Activated naive CD4-positive, alpha-beta T cell treated with anti-CD3 and anti-CD28 coated beads, Interleukin-2, amount 50 U/mL, for 16 hours (primary cell): ENCODE measurements around the gene LACTB.
A peak's percentile ranks its signal among the peaks of the same experiment; 100 is the strongest.
"Not testable (repeated sequence)": the region's sequence is repeated elsewhere in the genome, so short reads cannot be mapped to it uniquely, and the experiment has no call there.

Experiments used
- DNase-seq: peaks from one replicate; pipeline ENCODE4 v3.0.0-alpha.2; 2020

The LACTB gene

DNA sequence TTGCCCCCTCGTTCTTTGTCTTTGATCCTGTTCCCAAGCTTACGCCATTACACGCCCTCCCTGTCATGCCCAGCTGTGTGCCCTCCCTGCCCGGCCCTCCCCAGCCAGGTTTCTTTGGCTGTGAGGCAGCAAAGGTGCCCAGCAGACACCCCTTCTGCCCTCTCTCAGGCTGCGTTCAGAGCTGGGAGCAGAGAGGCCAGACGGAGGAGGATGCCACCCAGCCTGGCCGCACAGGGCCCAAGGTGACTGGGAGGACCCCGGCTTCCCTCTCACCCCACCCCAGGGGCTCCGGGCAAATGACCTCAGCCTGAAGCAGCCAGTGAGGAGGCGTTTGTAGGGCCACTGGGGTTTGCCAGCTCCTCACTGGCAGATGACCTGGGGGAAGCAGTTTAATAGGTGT, 30.8 kb upstream of the LACTB start:
- DNase-seq = no peak

DNA sequence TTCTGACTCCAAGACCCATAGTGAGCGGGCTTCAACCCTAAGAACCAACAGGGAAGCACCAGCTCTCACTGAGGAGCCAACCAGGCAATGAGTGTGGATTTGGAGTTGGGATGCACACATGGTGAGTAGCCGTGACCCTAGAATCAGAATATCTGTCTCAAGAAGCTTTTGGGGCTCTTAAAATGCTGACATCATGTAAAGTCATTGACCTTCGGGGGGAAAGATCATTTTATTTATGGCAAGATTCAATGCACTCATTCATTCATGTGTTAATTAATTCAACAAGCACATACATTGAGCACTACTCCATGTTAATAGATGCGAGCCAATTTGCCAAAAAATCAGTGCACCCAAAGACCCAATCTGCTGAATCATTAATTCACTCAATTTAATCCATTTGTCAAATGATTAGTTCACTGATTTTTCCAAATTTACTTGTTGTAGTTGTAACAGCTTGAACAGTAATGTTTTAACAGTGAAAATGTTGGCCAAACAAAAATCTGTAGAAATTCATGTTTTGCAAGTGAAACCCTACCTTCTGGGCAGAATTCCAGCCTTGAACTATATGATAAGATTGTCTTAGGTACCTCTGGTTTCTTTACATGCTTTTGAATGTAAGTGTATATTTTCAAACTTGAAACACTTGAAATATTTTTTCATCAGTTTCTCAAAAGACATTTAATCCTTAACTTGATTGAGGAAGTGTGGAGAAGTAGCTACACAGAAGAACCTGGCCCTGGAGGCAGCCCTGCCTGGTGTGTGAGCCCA, 29.8 kb upstream of the LACTB start:
- no peak for DNase-seq

DNA sequence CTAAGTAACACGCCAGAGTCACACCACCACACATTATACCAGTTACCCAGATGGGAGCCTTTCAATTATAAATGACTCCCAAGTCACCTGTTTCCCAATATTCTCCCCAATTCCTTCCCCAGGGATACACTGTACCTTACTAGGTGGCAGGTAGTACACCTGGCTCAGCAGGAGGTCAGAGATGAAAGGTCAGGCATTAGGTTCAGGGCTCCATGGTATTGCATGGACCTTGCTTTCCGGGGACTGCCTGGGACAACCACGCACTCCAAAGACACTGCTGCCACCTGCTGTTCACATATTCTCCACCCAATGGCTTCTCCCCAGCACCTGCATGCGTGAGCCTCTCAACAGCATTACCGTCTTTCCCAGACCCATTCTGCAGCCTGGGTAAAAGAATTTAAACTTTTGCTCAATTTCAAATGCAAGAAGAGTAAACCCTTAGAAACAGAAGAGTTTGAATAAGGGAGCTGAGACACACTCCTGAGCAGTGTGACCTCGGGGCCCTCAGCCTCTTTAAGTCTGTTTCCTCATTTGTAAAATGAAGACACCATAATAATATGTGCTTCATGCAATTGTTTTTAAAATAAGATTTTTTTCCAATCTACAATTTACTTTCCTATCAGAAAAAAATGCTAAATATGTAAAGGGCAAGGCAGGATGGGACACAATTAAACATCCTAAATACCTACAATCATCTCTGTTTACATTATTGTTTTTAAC, 28.0 kb upstream of the LACTB start:
- peak; percentile 68 for DNase-seq

DNA sequence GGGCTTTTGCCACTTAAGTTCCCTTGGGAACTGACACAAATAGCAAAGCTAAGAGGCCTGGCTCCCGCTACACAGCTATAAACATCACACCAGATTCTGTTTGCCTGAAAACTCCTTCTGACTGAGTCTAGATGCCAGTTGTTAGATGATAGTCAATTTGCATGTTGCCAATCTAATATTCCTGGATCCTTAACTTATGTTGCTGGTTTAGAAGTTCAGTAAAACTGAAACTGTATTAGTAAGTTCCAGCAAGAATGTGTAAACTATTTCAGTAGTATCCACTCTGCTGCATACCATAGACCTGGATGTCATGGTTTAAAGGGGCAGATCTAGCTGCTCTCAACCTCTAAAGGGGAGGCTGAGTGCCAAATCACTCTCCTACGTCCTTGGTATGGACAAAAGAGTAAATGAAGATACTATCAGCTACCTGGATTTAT, 27.1 kb upstream of the LACTB start:
- no peak for DNase-seq

DNA sequence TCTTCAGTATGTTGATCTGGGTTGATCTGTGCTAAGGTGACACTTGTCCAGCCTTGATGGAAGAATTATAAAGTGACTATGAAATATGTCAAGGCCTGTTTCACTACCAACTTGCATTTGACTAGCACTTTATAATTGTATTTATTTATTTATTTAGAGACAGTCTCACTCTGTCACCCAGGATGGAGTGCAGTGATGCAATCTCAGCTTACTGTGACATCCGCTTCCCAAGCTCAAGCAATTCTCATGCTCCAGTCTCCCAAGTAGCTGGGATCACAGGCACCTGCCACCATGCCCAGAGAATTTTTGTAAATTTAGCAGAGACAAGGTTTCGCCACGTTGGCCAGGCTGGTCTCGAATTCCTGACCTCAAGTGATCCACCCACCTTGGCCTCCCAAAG, 25.5 kb upstream of the LACTB start:
- DNase-seq = no peak

DNA sequence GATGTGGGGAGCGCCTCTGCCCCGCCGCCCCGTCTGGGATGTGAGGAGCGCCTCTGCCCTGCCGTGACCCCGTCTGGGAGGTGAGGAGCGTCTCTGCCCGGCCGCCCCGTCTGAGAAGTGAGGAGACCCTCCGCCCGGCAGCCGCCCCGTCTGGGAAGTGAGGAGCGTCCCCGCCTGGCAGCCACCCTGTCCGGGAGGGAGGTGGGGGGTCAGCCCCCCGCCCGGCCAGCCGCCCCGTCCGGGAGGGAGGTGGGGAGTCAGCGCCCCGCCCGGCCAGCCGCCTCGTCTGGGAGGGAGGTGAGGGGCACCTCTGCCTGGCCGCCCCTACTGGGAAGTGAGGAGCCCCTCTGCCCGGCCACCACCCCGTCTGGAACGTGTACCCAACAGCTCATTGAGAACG, 22.8 kb upstream of the LACTB start:
- DNase-seq = not testable (repeated sequence)

DNA sequence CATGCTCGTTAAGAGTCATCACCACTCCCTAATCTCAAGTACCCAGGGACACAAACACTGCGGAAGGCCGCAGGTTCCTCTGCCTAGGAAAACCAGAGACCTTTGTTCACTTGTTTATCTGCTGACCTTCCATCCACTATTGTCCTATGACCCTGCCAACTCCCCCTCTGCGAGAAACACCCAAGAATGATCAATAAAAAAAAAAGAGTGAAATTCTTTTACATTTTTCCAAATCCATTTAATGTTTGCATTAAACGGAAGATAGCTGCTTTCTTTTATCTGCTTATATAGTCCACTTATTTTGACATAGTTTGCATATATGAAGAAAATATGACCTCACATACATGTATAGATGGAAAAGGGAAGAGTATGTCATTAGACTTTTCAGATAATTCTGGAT, 22.1 kb upstream of the LACTB start:
- DNase-seq = not testable (repeated sequence)

DNA sequence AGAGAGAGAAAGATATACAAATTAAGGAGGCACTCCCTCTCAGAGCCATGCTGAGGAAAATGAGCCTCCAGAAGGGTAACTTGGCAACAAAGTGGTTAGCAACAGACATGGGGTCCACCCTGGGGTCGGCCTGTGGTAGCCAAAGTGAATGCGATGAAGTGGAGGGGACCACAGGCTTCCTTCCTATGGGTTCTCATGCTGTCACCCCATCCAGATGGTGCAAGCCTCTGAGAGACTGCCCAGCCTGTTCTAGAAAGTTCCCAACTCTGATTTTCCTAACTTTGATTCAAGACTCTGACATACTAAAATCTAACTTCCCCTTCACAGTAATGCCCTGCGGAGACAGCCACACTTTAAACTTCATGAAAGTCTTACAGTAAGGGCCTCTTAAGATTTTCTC, 18.2 kb upstream of the LACTB start:
- no peak for DNase-seq

DNA sequence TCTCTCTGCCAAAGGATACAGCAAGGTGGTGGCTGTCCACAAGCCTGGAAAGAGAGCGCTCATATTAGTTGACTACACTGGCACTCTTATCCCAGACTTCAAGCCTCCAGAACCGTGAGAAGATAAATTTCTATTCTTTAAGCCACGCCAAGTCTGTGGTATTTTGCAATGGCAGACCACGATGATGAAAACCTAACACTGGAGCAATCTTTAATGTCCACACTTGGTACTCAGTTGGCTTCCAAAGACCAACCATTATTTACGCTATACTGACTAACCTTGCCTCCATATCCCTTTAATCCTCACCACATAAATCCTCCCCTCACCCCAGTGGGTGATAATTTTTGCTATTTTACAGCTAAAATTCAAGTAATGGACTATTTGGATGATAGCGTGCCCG, 16.9 kb upstream of the LACTB start:
- no peak for DNase-seq

DNA sequence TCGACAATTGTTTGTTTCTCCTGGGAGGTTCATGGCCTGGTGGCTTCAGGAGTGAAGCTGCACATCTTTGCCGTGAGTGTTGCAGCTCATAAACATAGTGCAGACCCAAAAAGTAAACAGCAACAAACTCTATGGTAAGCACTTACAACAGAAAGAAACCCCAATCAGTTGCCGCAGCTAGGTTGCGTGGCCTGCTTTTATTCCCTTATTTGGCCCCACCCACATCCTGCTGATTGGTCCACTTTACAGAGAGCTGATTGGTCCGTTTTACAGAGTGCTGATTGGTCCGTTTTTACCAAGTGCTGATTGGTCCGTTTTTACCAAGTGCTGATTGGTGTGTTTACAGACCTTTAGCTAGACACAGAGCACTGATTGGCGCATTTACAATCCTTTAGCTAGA, 16.3 kb upstream of the LACTB start:
- DNase-seq = not testable (repeated sequence)

DNA sequence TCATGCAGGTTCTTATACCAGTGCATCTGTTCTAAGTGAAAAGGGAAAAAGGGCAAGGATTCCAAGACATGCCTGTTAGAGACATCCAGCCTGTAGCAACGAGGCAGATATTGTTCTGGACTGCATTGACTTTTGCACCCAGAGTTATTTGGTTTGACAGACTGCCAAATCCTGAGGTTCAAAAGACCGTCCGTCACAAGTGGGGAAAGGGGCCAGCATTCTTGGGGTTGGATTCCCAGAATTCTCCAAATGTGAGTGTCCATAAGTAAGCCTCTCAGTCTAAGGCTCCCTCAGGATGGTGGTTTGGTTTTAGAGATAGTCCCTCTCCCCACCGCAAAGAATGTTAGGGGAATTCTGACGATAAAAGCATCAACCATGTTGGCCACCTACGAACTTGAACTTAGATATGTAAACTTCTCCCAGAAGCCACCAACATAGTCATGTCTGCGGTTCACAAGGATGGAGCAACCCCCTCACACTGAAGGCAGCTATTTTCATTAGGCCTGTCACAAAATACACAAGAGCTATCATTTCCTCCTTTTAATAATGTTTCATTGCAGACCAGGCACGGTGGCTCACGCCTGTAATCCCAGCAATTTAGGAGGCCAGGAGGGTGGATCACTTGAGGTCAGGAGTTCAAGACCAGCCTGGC, 13.6 kb upstream of the LACTB start:
- no peak for DNase-seq

DNA sequence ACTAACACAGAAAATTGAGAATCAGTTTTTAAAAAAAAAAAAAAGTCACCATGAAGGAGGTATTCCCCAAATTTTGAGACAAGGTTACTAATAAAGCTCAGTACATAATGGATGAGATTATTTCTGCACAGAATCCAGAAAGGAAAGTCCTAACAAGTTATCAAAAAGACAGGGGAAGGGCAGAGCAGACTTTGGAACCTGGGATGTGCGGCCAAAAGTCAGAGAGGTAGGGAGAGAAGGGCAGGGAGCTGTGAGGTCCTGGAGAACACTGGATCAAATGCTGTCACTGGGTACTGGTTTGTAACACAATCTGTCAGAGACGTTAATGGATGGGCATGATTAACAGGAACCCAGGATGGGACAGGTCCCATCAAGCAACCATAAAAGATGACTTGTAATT, 12.2 kb upstream of the LACTB start:
- no peak for DNase-seq

DNA sequence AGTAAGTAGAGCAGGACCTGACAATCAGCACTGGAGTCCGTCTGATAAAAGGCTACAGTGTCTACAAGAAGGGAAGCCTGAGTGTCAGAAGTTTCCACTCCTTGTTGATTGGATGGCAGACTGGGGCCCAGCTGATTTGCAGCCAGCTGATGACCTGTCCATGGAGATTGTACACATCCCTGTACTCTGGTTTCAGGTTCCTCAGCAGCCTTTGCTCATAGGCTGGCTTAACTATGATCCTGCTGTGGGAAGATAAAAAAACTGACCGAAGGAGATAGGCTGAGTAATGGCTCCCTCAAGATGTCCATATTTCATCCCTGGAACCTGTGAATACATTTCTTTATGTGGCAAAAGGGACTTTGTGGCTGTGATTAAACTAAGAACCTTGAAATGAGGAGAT, 11.7 kb upstream of the LACTB start:
- DNase-seq = no peak

DNA sequence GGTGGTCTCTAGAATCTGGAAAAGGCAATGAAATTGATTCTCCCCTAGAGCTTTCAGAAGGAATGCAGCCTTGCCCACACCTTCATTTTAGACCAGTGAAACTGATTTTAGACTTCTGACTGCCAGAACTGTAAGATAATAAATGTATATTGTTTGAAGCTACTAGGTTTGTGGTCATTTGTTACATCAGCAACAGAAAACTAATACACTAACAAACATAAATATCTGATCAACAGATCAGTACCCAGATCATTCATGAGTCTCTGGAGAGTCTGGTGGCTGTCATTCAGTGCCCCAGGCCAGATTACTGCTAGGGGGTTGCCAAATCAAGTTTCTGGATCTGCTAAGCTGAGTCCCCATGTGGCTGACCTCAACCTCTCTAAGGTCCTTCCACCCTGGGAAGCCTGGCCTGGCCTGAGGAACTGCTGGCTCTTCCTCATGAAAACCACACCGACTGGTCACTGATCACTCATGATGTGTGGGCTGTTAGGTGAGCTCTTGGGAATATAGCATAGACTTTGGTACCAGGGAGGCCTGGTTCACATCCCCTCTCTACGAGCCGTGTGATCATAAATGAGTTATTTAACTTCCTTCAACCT, 11.1 kb upstream of the LACTB start:
- DNase-seq = no peak

DNA sequence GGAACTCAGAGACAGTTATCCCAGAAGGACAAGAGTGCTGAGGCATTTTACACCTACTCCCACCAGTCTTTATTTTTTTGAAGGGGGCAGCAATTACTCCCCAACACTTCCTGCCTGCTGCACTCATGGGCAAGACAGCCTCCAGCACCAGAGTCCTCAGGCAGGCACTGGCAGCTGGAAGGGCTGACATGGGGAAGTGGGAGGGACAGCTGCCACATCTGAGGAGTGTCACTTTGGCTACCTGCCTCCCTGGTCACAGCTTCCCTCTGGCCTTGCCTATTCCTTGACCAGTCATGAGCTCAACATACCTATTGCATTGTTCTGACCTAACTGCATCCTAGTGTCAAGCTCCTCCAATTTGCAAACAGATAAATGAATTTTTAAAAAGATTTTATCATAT, 10.2 kb upstream of the LACTB start:
- DNase-seq = no peak

DNA sequence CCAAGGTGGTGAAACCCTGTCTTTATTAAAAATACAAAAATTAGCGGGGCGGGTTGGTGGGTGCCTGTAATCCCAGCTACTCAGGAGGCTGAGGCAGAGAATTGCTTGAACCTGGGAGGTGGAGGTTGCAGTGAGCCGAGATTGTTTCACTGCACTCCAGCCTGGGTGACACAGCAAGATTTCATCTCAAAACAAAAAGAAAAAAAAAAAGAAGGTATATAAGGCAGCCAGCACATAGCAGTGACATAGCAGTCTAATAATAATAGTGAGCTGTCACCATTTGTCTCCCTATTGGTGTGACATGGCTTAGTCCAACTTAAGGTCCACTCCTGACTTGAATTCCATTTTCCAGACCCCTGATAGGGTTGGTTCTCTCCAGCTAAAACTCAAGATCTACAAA, 8.8 kb upstream of the LACTB start:
- no peak for DNase-seq

DNA sequence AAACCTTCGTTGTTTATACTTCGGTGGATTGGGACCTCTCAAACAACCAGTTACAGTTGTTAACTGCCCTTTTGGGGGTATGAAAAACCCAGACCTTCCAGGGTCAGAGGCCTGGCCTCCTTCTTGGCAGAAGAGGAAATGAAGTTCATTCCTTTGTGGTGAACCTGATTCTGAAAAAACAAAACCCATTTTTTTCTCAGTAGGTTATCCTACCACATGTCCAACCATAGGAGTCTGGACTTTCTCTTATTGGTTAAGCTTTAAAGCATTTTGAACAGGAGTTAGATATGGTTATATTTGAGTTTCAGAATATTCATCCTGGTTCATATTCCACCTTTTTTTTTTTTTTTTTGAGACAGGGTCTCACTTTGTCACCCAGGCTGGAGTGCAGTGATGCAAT, 7.2 kb upstream of the LACTB start:
- DNase-seq = no peak

DNA sequence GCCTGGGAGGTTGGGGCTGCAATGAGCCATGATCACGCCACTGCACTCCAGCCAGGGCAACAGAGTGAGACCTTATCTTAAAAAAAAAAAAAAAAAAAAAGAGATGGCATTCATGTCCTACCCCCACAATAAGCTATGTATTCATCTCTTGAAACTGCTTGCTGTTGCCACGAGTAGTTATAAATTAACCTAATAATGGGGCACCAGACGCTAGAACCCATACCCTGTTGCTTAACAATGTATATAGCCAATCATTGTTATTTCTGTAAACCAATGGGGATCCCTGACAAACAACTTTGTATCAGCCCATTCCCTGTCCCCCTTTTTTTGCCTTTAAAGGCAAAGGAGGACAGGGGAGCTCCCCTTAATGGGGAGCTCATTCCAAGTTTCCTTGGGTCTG, 2.8 kb upstream of the LACTB start:
- DNase-seq = no peak

DNA sequence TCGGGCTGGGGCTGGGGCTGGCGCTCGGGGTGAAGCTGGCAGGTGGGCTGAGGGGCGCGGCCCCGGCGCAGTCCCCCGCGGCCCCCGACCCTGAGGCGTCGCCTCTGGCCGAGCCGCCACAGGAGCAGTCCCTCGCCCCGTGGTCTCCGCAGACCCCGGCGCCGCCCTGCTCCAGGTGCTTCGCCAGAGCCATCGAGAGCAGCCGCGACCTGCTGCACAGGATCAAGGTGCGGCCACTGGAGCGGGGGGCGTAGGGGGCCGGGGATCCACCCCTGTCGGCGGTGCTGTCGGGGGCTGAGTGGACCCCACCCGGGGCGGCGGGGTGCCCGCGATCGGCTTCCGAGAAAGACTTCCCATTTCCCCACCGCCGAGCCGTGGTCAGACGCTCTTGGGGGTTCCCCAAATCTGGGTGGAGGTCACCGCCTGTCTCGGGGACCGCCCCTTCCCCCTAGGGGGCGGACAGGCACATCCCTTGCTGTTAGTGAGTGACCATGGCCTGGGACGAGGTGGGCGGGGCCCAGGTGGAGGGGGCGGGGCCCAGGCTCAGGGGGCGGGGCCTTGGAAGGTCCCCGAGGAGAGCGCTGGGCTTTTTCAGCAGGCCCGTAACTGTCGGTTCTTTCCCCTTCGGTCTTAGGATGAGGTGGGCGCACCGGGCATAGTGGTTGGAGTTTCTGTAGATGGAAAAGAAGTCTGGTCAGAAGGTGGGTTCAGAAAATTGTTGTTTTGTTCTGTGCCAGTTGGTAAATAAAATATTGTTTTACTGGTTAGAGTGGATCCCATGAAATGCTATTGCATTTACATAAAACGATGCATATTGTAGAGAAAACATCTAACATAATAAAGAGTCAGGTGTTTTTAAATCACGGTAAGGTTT, 578 bp downstream of the LACTB start:
- peak; percentile 67 for DNase-seq

DNA sequence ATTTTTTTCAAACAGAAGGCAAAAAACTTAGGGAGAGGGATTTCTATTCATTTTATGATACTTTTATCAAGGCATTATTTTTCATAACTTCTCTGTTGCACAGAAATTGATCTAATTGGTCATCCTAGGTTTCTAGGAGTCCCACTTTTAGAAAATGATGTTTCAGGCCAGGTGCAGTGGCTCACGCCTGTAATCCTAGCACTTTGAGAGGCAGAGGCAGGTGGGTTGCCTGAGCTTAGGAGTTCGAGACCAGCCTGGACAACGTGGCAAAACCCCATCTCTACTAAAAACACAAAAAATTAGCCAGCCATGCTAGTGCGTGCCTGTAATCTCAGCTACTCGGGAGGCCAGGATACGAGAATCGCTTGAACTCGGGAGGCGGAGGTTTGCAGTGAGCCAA, 2.8 kb downstream of the LACTB start:
- DNase-seq = no peak

DNA sequence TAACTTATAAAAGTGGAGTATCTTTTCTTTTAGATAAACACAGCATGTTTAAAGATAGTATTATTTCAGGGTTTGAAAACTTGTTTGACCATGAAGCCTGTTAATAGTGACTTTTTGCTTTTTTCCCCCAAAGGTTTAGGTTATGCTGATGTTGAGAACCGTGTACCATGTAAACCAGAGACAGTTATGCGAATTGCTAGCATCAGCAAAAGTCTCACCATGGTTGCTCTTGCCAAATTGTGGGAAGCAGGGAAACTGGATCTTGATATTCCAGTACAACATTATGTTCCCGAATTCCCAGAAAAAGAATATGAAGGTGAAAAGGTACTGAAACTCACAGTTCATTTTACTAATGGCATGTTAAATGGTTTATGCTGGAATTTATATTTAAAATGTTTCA, 5.1 kb downstream of the LACTB start:
- no peak for DNase-seq

DNA sequence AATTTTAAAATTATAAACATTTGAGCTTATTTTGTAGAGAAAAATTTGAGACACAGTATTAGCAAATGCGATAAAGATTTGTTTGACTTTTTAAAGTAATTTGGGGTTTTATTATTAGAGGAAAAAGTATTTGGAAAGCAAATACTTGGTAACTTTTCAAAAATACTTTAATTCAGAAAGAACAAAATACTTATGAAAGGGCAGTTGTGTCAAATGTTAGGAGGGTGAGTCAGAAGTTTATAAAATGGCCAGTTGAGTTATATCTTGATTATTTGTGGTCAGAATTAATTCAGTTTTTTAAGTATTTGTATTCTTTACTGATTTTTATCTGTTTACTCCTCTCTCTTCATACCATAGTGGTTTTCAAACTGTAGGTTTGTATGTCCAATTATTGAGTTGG, 12.1 kb downstream of the LACTB start:
- no peak for DNase-seq
